GM18861 (cell line): ENCODE results near the gene NYNRIN.

Experiments
- ATAC-seq: cut with Tn5 transposase; IDR thresholded peaks from one replicate; pipeline ENCODE4 v1.9.1; 2021; ENCODE audit not compliant: unreplicated experiment

NYNRIN gene

GRCh38 chr14:24430143-24430681 is 31.4 kb downstream of the NYNRIN start:
- ATAC-seq, result peak; percentile 40

- ATAC-seq, result peak; percentile 33
These were observed 32.1 kb downstream of the NYNRIN start for GRCh38 chr14:24430682-24431568.

- ATAC-seq, result peak; percentile 47
These were observed 32.9 kb downstream of the NYNRIN start for GRCh38 chr14:24431569-24432258.

GRCh38 chr14:24432259-24433131 is 33.7 kb downstream of the NYNRIN start:
- no peak for ATAC-seq

- no peak for ATAC-seq
These were observed 35.2 kb downstream of the NYNRIN start for GRCh38 chr14:24434036-24434435.

- ATAC-seq, result no peak
These were observed 35.9 kb downstream of the NYNRIN start for GRCh38 chr14:24434676-24435075.

- no peak for ATAC-seq
These were observed 36.5 kb downstream of the NYNRIN start for GRCh38 chr14:24435192-24435810.

- ATAC-seq, result no peak
These were observed 37.2 kb downstream of the NYNRIN start for GRCh38 chr14:24435998-24436354.

GRCh38 chr14:24436355-24437019 is 37.7 kb downstream of the NYNRIN start:
- no peak for ATAC-seq

GRCh38 chr14:24437020-24437735 is 38.4 kb downstream of the NYNRIN start:
- no peak for ATAC-seq

- no peak for ATAC-seq
These were observed 38.9 kb downstream of the NYNRIN start for GRCh38 chr14:24437736-24438067.

- no peak for ATAC-seq
These were observed 39.7 kb downstream of the NYNRIN start for GRCh38 chr14:24438223-24439097.

GRCh38 chr14:24439257-24439656 is 40.5 kb downstream of the NYNRIN start:
- no peak for ATAC-seq

GRCh38 chr14:24439830-24440605 is 41.2 kb downstream of the NYNRIN start:
- no peak for ATAC-seq

GRCh38 chr14:24440606-24441399 is 42.0 kb downstream of the NYNRIN start:
- ATAC-seq, result no peak

- ATAC-seq, result no peak
These were observed 42.7 kb downstream of the NYNRIN start for GRCh38 chr14:24441485-24441884.

GRCh38 chr14:24441904-24442239 is 43.1 kb downstream of the NYNRIN start:
- no peak for ATAC-seq
